NB4 (cell line): ENCODE measurements around the gene POMP.

Experiments
- CTCF ChIP-seq: IDR thresholded peaks from one replicate; pipeline ENCODE4 v1.5.1; 2012; ENCODE audit warnings: low read depth, low read length
- POLR2A ChIP-seq: IDR thresholded peaks from 2 replicates; pipeline ENCODE4 v1.6.1; 2011; ENCODE audit warnings: mild to moderate bottlenecking; ENCODE audit not compliant: insufficient read length; ENCODE audit errors: extremely low read depth

GRCh38 chr13:28609381-28609780 lies 49.5 kb upstream of the POMP start:
- TF ChIP-seq CTCF (no peak), POLR2A (no peak)
